ENCODE measurements around the gene FAM131A. TPM values are rescaled to one million over a fixed set of nuclear protein-coding genes. Genes with fewer than 3 reads are reported as not detected.

Gene FAM131A
- total RNA-seq, 1 donor, result 9.8 TPM

DNA sequence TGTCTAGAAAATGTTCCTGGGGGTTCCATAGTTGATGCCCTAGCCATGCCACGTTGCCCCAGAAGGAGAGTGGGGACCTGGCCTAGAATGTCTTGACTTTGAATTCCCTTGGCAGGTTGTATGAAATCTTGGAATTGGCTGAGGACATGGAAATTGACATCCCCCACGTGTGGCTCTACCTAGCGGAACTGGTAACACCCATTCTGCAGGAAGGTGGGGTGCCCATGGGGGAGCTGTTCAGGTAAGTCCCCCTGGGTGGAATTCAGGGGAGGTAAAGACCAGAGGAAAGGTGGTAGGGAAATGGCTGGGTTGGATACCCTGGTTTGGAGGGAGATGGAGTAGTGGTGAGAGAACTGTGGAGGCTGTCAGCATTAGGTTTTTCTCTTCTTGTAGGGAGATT lies 8.9 kb upstream of the FAM131A start:
- no peaks in the 10 kb centered on the region for H3K9me3 ChIP-seq (ENCODE audit: low read depth, low read length)
- H3K27me3 ChIP-seq (ENCODE audit: insufficient read depth, low read length), result no peaks in the 10 kb centered on the region
- no peak overlapping the region for H3K4me2 ChIP-seq (ENCODE audit: insufficient read depth, low read length)
- H3K27ac ChIP-seq (ENCODE audit: low read depth, low read length), result peak overlapping the region; percentile 42
- H4K20me1 ChIP-seq (ENCODE audit: insufficient read depth, low read length), result peaks cover 71% of the 10 kb centered on the region
- H3K4me3 ChIP-seq (ENCODE audit: insufficient read depth, low read length), result no peak overlapping the region
- peaks cover 87% of the 10 kb centered on the region for H3K79me2 ChIP-seq (ENCODE audit: insufficient read depth, low read length)
- H3K4me1 ChIP-seq (ENCODE audit: insufficient read depth, low read length), result peaks cover 18% of the 10 kb centered on the region
- TF ChIP-seq, protein P1, sequence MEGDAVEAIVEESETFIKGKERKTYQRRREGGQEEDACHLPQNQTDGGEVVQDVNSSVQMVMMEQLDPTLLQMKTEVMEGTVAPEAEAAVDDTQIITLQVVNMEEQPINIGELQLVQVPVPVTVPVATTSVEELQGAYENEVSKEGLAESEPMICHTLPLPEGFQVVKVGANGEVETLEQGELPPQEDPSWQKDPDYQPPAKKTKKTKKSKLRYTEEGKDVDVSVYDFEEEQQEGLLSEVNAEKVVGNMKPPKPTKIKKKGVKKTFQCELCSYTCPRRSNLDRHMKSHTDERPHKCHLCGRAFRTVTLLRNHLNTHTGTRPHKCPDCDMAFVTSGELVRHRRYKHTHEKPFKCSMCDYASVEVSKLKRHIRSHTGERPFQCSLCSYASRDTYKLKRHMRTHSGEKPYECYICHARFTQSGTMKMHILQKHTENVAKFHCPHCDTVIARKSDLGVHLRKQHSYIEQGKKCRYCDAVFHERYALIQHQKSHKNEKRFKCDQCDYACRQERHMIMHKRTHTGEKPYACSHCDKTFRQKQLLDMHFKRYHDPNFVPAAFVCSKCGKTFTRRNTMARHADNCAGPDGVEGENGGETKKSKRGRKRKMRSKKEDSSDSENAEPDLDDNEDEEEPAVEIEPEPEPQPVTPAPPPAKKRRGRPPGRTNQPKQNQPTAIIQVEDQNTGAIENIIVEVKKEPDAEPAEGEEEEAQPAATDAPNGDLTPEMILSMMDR (IDR thresholded peaks at IDR 0.05; ENCODE audit: extremely low read depth, low read depth, low read length), result no peak
- DNase-seq (ENCODE audit: insufficient read length, low spot score, missing footprints), result peak; percentile 80
- H3K36me3 ChIP-seq (ENCODE audit: insufficient read depth, low read length), result peaks cover 98% of the 10 kb centered on the region
- H2AFZ ChIP-seq (ENCODE audit: low read length), result no peak overlapping the region

DNA sequence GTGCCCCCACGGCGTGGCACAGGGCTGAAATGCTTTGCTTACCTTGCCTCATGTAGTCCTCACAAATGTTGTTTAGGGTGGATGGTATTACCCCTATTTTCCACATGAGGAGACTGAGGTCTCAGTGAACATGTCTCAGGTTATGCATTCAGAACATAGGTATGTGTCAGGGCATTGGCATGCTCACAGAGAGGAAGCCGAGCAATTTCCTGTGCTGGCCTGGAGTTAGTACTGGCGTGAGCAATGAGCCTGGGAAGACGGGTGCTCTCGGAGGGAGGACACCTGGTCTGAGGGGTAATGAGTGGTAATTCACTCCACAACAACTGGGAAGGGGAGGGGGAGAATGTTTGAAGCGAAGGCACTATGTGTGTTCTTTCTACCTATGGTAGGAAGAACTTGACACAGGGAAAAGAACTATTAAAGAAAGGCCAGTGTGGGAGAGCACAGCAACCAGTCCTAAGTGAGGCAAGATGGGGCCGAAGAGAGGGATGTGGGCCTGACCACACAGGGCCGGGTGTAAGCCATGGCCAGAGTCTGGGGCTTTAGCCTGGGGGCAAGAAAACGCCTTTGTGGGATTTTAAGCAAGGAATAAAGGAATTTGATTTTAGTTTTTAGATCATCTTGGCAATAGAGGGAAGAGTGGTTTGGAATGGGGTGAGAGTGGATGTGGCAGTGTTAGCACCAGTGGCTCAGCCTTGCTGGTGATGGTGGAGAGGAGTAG lies 4.9 kb upstream of the FAM131A start:
- Histone ChIP-seq H3K9me3 (ENCODE audit: low read depth, low read length) (no peaks in the 10 kb centered on the region), H3K4me3 (ENCODE audit: insufficient read depth, low read length) (no peak overlapping the region), H2AFZ (ENCODE audit: low read length) (no peak overlapping the region), H3K79me2 (ENCODE audit: insufficient read depth, low read length) (peaks cover 67% of the 10 kb centered on the region), H3K4me1 (ENCODE audit: insufficient read depth, low read length) (peaks cover 43% of the 10 kb centered on the region), H3K4me2 (ENCODE audit: insufficient read depth, low read length) (peak overlapping the region; percentile 4), H4K20me1 (ENCODE audit: insufficient read depth, low read length) (peaks cover 48% of the 10 kb centered on the region), H3K27ac (ENCODE audit: low read depth, low read length) (peak overlapping the region; percentile 97), H3K36me3 (ENCODE audit: insufficient read depth, low read length) (peaks cover 79% of the 10 kb centered on the region), H3K27me3 (ENCODE audit: insufficient read depth, low read length) (no peaks in the 10 kb centered on the region)
- peak; percentile 92 for DNase-seq (ENCODE audit: insufficient read length, low spot score, missing footprints)
- TF ChIP-seq, protein P1 (IDR thresholded peaks at IDR 0.05; ENCODE audit: extremely low read depth, low read depth, low read length), result no peak

GRCh38 chr3:184333190-184333589 lies 4.2 kb upstream of the FAM131A start:
- no peak overlapping the region for H3K4me2 ChIP-seq (ENCODE audit: insufficient read depth, low read length)
- no peak overlapping the region for H3K4me3 ChIP-seq (ENCODE audit: insufficient read depth, low read length)
- DNase-seq (ENCODE audit: insufficient read length, low spot score, missing footprints), result peak; percentile 10
- peaks cover 72% of the 10 kb centered on the region for H3K36me3 ChIP-seq (ENCODE audit: insufficient read depth, low read length)
- TF ChIP-seq, protein P1 (IDR thresholded peaks at IDR 0.05; ENCODE audit: extremely low read depth, low read depth, low read length), result no peak
- H3K27me3 ChIP-seq (ENCODE audit: insufficient read depth, low read length), result no peaks in the 10 kb centered on the region
- peaks cover 50% of the 10 kb centered on the region for H3K4me1 ChIP-seq (ENCODE audit: insufficient read depth, low read length)
- H3K79me2 ChIP-seq (ENCODE audit: insufficient read depth, low read length), result peaks cover 68% of the 10 kb centered on the region
- no peaks in the 10 kb centered on the region for H3K9me3 ChIP-seq (ENCODE audit: low read depth, low read length)
- peak overlapping the region; percentile 97 for H3K27ac ChIP-seq (ENCODE audit: low read depth, low read length)
- no peak overlapping the region for H2AFZ ChIP-seq (ENCODE audit: low read length)
- peaks cover 49% of the 10 kb centered on the region for H4K20me1 ChIP-seq (ENCODE audit: insufficient read depth, low read length)

GRCh38 chr3:184333700-184334099 lies 3.7 kb upstream of the FAM131A start:
- no peak overlapping the region for H3K4me3 ChIP-seq (ENCODE audit: insufficient read depth, low read length)
- peaks cover 44% of the 10 kb centered on the region for H4K20me1 ChIP-seq (ENCODE audit: insufficient read depth, low read length)
- DNase-seq (ENCODE audit: insufficient read length, low spot score, missing footprints), result peak; percentile 65
- H3K36me3 ChIP-seq (ENCODE audit: insufficient read depth, low read length), result peaks cover 67% of the 10 kb centered on the region
- peaks cover 55% of the 10 kb centered on the region for H3K4me1 ChIP-seq (ENCODE audit: insufficient read depth, low read length)
- TF ChIP-seq, protein P1 (IDR thresholded peaks at IDR 0.05; ENCODE audit: extremely low read depth, low read depth, low read length), result no peak
- no peaks in the 10 kb centered on the region for H3K9me3 ChIP-seq (ENCODE audit: low read depth, low read length)
- H2AFZ ChIP-seq (ENCODE audit: low read length), result no peak overlapping the region
- H3K79me2 ChIP-seq (ENCODE audit: insufficient read depth, low read length), result peaks cover 68% of the 10 kb centered on the region
- no peaks in the 10 kb centered on the region for H3K27me3 ChIP-seq (ENCODE audit: insufficient read depth, low read length)
- H3K27ac ChIP-seq (ENCODE audit: low read depth, low read length), result peak overlapping the region; percentile 97
- no peak overlapping the region for H3K4me2 ChIP-seq (ENCODE audit: insufficient read depth, low read length)

All from osteoblast (primary cell).